NCI-H2196 treated with DMSO at 0.1 percent for 48 hours (cell line): ENCODE measurements around the gene LPCAT4.
"Not testable (repeated sequence)": the region's sequence is repeated elsewhere in the genome, so short reads cannot be mapped to it uniquely, and the experiment has no call there.

ENCODE experiments used
- DNase-seq: peaks from one replicate; lab custom pipeline; 2025; ENCODE audit not compliant: unreplicated experiment; lab: John Stamatoyannopoulos, UW

The LPCAT4 gene

GRCh38 chr15:34362047-34362773 lies 4.8 kb downstream of the LPCAT4 start:
- no peak for DNase-seq

- DNase-seq, result no peak
Measured at GRCh38 chr15:34361278-34361677, 5.7 kb downstream of the LPCAT4 start.

- no peak for DNase-seq
Measured at GRCh38 chr15:34360298-34360697, 6.7 kb downstream of the LPCAT4 start.

- DNase-seq, result no peak
Measured at GRCh38 chr15:34359416-34359815, 7.6 kb downstream of the LPCAT4 start.

- DNase-seq, result no peak
Measured at GRCh38 chr15:34358948-34359347, 8.0 kb downstream of the LPCAT4 start.

- DNase-seq, result no peak
Measured at GRCh38 chr15:34358367-34358766, 8.6 kb downstream of the LPCAT4 start.

GRCh38 chr15:34357653-34358052 lies 9.3 kb downstream of the LPCAT4 start:
- DNase-seq, result no peak

GRCh38 chr15:34355241-34355640 lies 11.8 kb downstream of the LPCAT4 start:
- DNase-seq, result no peak

GRCh38 chr15:34354286-34354685 lies 12.7 kb downstream of the LPCAT4 start:
- DNase-seq, result no peak

- no peak for DNase-seq
Measured at GRCh38 chr15:34353627-34354026, 13.4 kb downstream of the LPCAT4 start.

- DNase-seq, result not testable (repeated sequence)
Measured at GRCh38 chr15:34352996-34353395, 14.0 kb downstream of the LPCAT4 start.

- no peak for DNase-seq
Measured at GRCh38 chr15:34349769-34350168, 17.2 kb downstream of the LPCAT4 start.

- no peak for DNase-seq
Measured at GRCh38 chr15:34348735-34349300, 18.2 kb downstream of the LPCAT4 start.

- DNase-seq, result no peak
Measured at GRCh38 chr15:34347951-34348638, 18.9 kb downstream of the LPCAT4 start.

- peak; percentile 54 for DNase-seq
Measured at GRCh38 chr15:34342737-34343575, 24.0 kb downstream of the LPCAT4 start, which contains the start of the genes NOP10 and NUTM1. Gene NOP10, minus strand, starts transcription at chr15:34343136. Its CDS starts 63 bp downstream, at chr15:34343073. Gene NUTM1, plus strand, starts transcription at chr15:34343315. Its CDS starts 382 bp downstream, at chr15:34343697.

GRCh38 chr15:34342213-34342736 lies 24.7 kb downstream of the LPCAT4 start:
- DNase-seq, result not testable (repeated sequence)

GRCh38 chr15:34341381-34342212 lies 25.4 kb downstream of the LPCAT4 start:
- DNase-seq, result no peak

GRCh38 chr15:34339946-34340345 lies 27.1 kb downstream of the LPCAT4 start:
- no peak for DNase-seq

- DNase-seq, result no peak
Measured at GRCh38 chr15:34338347-34338746, 28.6 kb downstream of the LPCAT4 start.
